Measurements from ENCODE around the gene DHRSX.

Gene DHRSX

DNA sequence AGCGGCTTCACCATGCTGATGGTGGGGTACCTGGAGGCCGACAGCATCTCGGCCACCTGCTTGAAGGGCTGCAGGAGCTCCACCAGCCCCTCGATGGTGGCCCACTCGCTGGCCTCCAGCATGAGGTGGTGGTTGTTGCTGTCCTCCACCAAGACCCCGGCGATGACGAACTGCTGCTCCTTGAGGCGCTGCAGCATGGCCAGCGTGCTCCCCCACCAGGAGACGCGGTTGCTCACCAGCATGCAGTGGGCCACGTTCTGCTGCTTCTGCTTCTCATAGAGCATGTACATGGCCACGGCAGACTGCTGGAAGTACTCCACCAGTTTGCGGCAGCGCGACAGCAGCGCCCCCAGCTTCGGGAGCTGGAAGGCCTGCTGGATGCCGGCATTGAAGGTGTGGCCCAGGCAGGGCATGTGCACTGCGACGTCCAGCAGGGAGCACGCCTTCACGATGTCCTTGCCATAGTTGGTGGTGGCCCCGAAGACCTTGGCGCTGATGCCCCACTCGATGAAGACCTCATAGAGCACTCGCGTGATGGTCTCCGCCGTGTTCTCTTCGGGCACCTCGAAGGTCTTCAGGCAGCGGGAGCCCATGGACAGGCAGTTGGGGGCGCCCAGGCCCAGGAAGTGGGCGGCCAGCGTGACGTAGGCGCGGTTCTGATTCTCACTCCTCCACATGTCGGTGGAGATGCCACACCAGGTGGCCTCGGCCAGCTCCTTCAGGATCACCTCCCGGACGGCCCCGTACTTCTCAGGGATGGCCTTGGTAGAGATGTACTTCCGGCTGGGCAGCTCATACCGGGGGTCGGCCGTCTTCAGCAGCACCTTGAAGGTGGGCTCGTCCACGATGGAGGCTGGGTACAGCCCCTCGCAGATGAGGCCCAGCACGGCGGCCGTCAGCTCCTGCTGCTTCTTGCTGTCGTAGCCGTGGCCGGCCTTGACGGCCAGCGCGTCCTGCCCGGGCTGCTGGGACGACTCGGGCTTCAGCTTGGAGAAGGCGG lies 11.0 kb downstream of the DHRSX start:
- H2BK12ac ChIP-seq (ENCODE audit: low read length): no peak overlapping the region
- peak overlapping the region; percentile 85 for H3K4ac ChIP-seq (ENCODE audit: low read length)
- peak overlapping the region; percentile 63 for H3K18ac ChIP-seq (ENCODE audit: low read length)
- no peaks in the 10 kb centered on the region for H3K27me3 ChIP-seq (ENCODE audit: control insufficient read depth in 3 of 3, insufficient read depth in 3 of 3, low read depth in 1 of 3, low read length in 3 of 3)
- peak overlapping the region; percentile 56 for H3K14ac ChIP-seq (ENCODE audit: low read length)
- no peak overlapping the region for H3K9ac ChIP-seq (ENCODE audit: low read depth, low read length, poor library complexity)
- H2BK15ac ChIP-seq (ENCODE audit: low read length): no peak overlapping the region
- WGBS, 2 donors (ENCODE audit: extremely low coverage in 2 of 2, insufficient read length in 2 of 2, insufficient replicate concordance in 1 of 2): no CpG with 5 or more reads among the region's 65 CpGs
- H4K91ac ChIP-seq (ENCODE audit: low read depth, low read length, poor library complexity): no peak overlapping the region
- H3K27ac ChIP-seq (replicated peaks; ENCODE audit: low read length): no peak overlapping the region
- peaks cover 0 to 9% of the 10 kb centered on the region in 2 donors for H3K4me1 ChIP-seq (ENCODE audit: control insufficient read depth in 2 of 2, insufficient read depth in 1 of 2, low read depth in 1 of 2, low read length in 2 of 2)
- H2AK5ac ChIP-seq (ENCODE audit: low read depth, low read length): no peak overlapping the region
- H3K4me3 ChIP-seq (ENCODE audit: low read length in 2 of 2): no peak overlapping the region
- H3K9me3 ChIP-seq (replicated peaks in 1 of 2; ENCODE audit: control insufficient read depth in 2 of 2, insufficient read depth in 1 of 2, low read depth in 1 of 2, low read length in 2 of 2): peaks cover 0 to 3% of the 10 kb centered on the region in 2 donors
- DNase-seq (ENCODE audit: low spot score): no peak
- no peak overlapping the region for H2BK120ac ChIP-seq (ENCODE audit: low read depth, low read length)
- no peak overlapping the region for H2BK5ac ChIP-seq (ENCODE audit: low read length)
- peaks cover 30 to 93% of the 10 kb centered on the region in 2 donors for H3K36me3 ChIP-seq (replicated peaks in 1 of 2; ENCODE audit: control insufficient read depth in 2 of 2, insufficient read depth in 2 of 2, low read length in 2 of 2)
- H3K4me2 ChIP-seq (ENCODE audit: insufficient read depth, low read length, poor library complexity, severe bottlenecking): no peak overlapping the region
- peak overlapping the region; percentile 73 for H3K23ac ChIP-seq (ENCODE audit: low read depth, low read length, poor library complexity)
- peaks cover 13% of the 10 kb centered on the region for H3K79me1 ChIP-seq (ENCODE audit: low read depth, low read length)
- no peak overlapping the region for H2AFZ ChIP-seq (ENCODE audit: low read length)
- peak overlapping the region; percentile 6 for H4K8ac ChIP-seq (ENCODE audit: low read depth, low read length)

GRCh38 chrX:2488621-2489285 lies 12.0 kb downstream of the DHRSX start:
- Histone ChIP-seq H3K36me3 (replicated peaks in 1 of 2; ENCODE audit: control insufficient read depth in 2 of 2, insufficient read depth in 2 of 2, low read length in 2 of 2) (peaks cover 30 to 88% of the 10 kb centered on the region in 2 donors), H3K18ac (ENCODE audit: low read length) (peak overlapping the region; percentile 69)
- DNase-seq (ENCODE audit: low spot score): no peak

GRCh38 chrX:2487366-2487765 lies 13.4 kb downstream of the DHRSX start:
- no peak overlapping the region for H3K4me2 ChIP-seq (ENCODE audit: insufficient read depth, low read length, poor library complexity, severe bottlenecking)
- H2AFZ ChIP-seq (ENCODE audit: low read length): no peak overlapping the region
- peaks cover 12% of the 10 kb centered on the region for H3K79me1 ChIP-seq (ENCODE audit: low read depth, low read length)
- H3K9ac ChIP-seq (ENCODE audit: low read depth, low read length, poor library complexity): no peak overlapping the region
- H4K91ac ChIP-seq (ENCODE audit: low read depth, low read length, poor library complexity): no peak overlapping the region
- H3K18ac ChIP-seq (ENCODE audit: low read length): no peak overlapping the region
- no peak overlapping the region for H2BK5ac ChIP-seq (ENCODE audit: low read length)
- H3K4me1 ChIP-seq (ENCODE audit: control insufficient read depth in 2 of 2, insufficient read depth in 1 of 2, low read depth in 1 of 2, low read length in 2 of 2): peaks cover 0 to 13% of the 10 kb centered on the region in 2 donors
- H3K23ac ChIP-seq (ENCODE audit: low read depth, low read length, poor library complexity): no peak overlapping the region
- H3K14ac ChIP-seq (ENCODE audit: low read length): no peak overlapping the region
- peaks cover 0 to 3% of the 10 kb centered on the region in 2 donors for H3K9me3 ChIP-seq (replicated peaks in 1 of 2; ENCODE audit: control insufficient read depth in 2 of 2, insufficient read depth in 1 of 2, low read depth in 1 of 2, low read length in 2 of 2)
- no peak overlapping the region for H4K8ac ChIP-seq (ENCODE audit: low read depth, low read length)
- no peak overlapping the region for H2AK5ac ChIP-seq (ENCODE audit: low read depth, low read length)
- peaks cover 30 to 77% of the 10 kb centered on the region in 2 donors for H3K36me3 ChIP-seq (replicated peaks in 1 of 2; ENCODE audit: control insufficient read depth in 2 of 2, insufficient read depth in 2 of 2, low read length in 2 of 2)
- no peak overlapping the region for H2BK120ac ChIP-seq (ENCODE audit: low read depth, low read length)
- H3K27me3 ChIP-seq (ENCODE audit: control insufficient read depth in 3 of 3, insufficient read depth in 3 of 3, low read depth in 1 of 3, low read length in 3 of 3): no peaks in the 10 kb centered on the region
- no peak overlapping the region for H2BK15ac ChIP-seq (ENCODE audit: low read length)
- no CpG with 5 or more reads among the region's 16 CpGs for WGBS, 2 donors (ENCODE audit: extremely low coverage in 2 of 2, insufficient read length in 2 of 2, insufficient replicate concordance in 1 of 2)
- no peak overlapping the region for H2BK12ac ChIP-seq (ENCODE audit: low read length)
- no peak for DNase-seq (ENCODE audit: low spot score)
- no peak overlapping the region for H3K4me3 ChIP-seq (ENCODE audit: low read length in 2 of 2)
- H3K4ac ChIP-seq (ENCODE audit: low read length): no peak overlapping the region
- H3K27ac ChIP-seq (replicated peaks; ENCODE audit: low read length): no peak overlapping the region

More at GRCh38 chrX:2488621-2489285, 12.0 kb downstream of the DHRSX start:
- Histone ChIP-seq H3K4me2 (ENCODE audit: insufficient read depth, low read length, poor library complexity, severe bottlenecking) (no peak overlapping the region), H2BK12ac (ENCODE audit: low read length) (no peak overlapping the region), H3K4me1 (ENCODE audit: control insufficient read depth in 2 of 2, insufficient read depth in 1 of 2, low read depth in 1 of 2, low read length in 2 of 2) (peaks cover 0 to 13% of the 10 kb centered on the region in 2 donors), H2BK15ac (ENCODE audit: low read length) (no peak overlapping the region), H2AK5ac (ENCODE audit: low read depth, low read length) (no peak overlapping the region), H3K4ac (ENCODE audit: low read length) (no peak overlapping the region), H2AFZ (ENCODE audit: low read length) (no peak overlapping the region), H3K79me1 (ENCODE audit: low read depth, low read length) (peaks cover 13% of the 10 kb centered on the region), H4K8ac (ENCODE audit: low read depth, low read length) (no peak overlapping the region), H4K91ac (ENCODE audit: low read depth, low read length, poor library complexity) (peak overlapping the region; percentile 16), H3K4me3 (ENCODE audit: low read length in 2 of 2) (no peak overlapping the region), H3K23ac (ENCODE audit: low read depth, low read length, poor library complexity) (peak overlapping the region; percentile 67), H3K14ac (ENCODE audit: low read length) (no peak overlapping the region), H3K27me3 (ENCODE audit: control insufficient read depth in 3 of 3, insufficient read depth in 3 of 3, low read depth in 1 of 3, low read length in 3 of 3) (no peaks in the 10 kb centered on the region), H3K27ac (replicated peaks; ENCODE audit: low read length) (no peak overlapping the region), H2BK120ac (ENCODE audit: low read depth, low read length) (no peak overlapping the region), H3K9ac (ENCODE audit: low read depth, low read length, poor library complexity) (peak overlapping the region; percentile 51), H2BK5ac (ENCODE audit: low read length) (no peak overlapping the region), H3K9me3 (replicated peaks in 1 of 2; ENCODE audit: control insufficient read depth in 2 of 2, insufficient read depth in 1 of 2, low read depth in 1 of 2, low read length in 2 of 2) (peaks cover 0 to 3% of the 10 kb centered on the region in 2 donors)
- no CpG with 5 or more reads among the region's 50 CpGs for whole genome bisulfite sequencing, 2 donors (ENCODE audit: extremely low coverage in 2 of 2, insufficient read length in 2 of 2, insufficient replicate concordance in 1 of 2)
